Loucy (cell line): ENCODE results near the gene ZP3.

Source experiments
- CTCF ChIP-seq: fragments of 200-600 bp; sonication (generic); conservative IDR thresholded peaks from 2 replicates; pipeline ENCODE4 v1.5.1; 2014; ENCODE audit warnings: mild to moderate bottlenecking, antibody characterized with exemption, low read length
- EZH2phosphoT487 ChIP-seq: fragments of 200-600 bp; IDR thresholded peaks from 2 replicates; pipeline ENCODE4 v1.6.1; 2018; ENCODE audit warnings: antibody characterized with exemption, mild to moderate bottlenecking, moderate library complexity, borderline replicate concordance

DNA sequence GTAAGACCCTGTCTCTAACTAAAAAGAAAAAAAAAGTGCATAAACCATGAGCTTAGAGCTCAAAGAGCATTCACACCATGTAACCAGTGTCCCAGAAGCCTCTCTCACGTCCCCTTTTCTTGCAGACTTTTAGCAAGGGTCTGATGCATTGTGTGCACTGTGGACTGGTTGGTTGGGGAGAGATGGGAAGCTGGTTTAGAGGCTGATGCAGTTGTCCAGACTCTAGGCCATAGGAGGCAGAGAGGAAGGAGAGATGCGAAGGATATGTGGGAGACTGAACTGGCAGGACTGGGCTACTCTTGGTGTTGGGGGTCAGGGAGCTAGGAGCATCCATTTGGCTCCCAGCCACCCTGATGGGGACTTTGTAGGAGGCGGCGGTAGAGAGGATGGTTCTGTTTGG lies 17.0 kb upstream of the ZP3 start:
- TF ChIP-seq CTCF (no peak), EZH2phosphoT487 (no peak)
